IPS-18c (cell line): ENCODE data around the gene GLRX.

Experiments used
- H3K4me3 ChIP-seq: 2 replicates; pipeline ENCODE4 v1.7.0; 2013; ENCODE audit warnings: low read depth, mild to moderate bottlenecking, low read length, moderate library complexity; ENCODE audit not compliant: insufficient read depth
- H3K9me3 ChIP-seq: one replicate; pipeline ENCODE4 v1.6.1; 2013; ENCODE audit warnings: mild to moderate bottlenecking, low read length, moderate library complexity; ENCODE audit not compliant: control insufficient read depth, insufficient read depth

GLRX gene

GRCh38 chr5:95803271-95804148 lies 19.0 kb downstream of the GLRX start:
- no peaks in the 10 kb centered on the region for H3K9me3 ChIP-seq
- no peak overlapping the region for H3K4me3 ChIP-seq

GRCh38 chr5:95801961-95802360 lies 20.6 kb downstream of the GLRX start:
- no peak overlapping the region for H3K4me3 ChIP-seq
- no peaks in the 10 kb centered on the region for H3K9me3 ChIP-seq

GRCh38 chr5:95801532-95801931 lies 21.0 kb downstream of the GLRX start:
- no peaks in the 10 kb centered on the region for H3K9me3 ChIP-seq
- H3K4me3 ChIP-seq, result no peak overlapping the region

- Histone ChIP-seq H3K4me3 (no peak overlapping the region), H3K9me3 (no peaks in the 10 kb centered on the region)
Measured at GRCh38 chr5:95800553-95800952, 22.0 kb downstream of the GLRX start.

- H3K9me3 ChIP-seq, result no peaks in the 10 kb centered on the region
- no peak overlapping the region for H3K4me3 ChIP-seq
Measured at GRCh38 chr5:95799191-95799835, 23.2 kb downstream of the GLRX start.

- H3K9me3 ChIP-seq, result no peaks in the 10 kb centered on the region
- no peak overlapping the region for H3K4me3 ChIP-seq
Measured at GRCh38 chr5:95798545-95798944, 24.0 kb downstream of the GLRX start.

- H3K4me3 ChIP-seq, result no peak overlapping the region
- no peaks in the 10 kb centered on the region for H3K9me3 ChIP-seq
Measured at GRCh38 chr5:95798048-95798447, 24.5 kb downstream of the GLRX start.

- H3K9me3 ChIP-seq, result no peaks in the 10 kb centered on the region
- no peak overlapping the region for H3K4me3 ChIP-seq
Measured at GRCh38 chr5:95797301-95797700, 25.2 kb downstream of the GLRX start.

GRCh38 chr5:95794070-95794516 lies 28.4 kb downstream of the GLRX start:
- H3K9me3 ChIP-seq, result no peaks in the 10 kb centered on the region
- no peak overlapping the region for H3K4me3 ChIP-seq

- Histone ChIP-seq H3K4me3 (no peak overlapping the region), H3K9me3 (no peaks in the 10 kb centered on the region)
Measured at GRCh38 chr5:95791751-95792150, 30.8 kb downstream of the GLRX start.

GRCh38 chr5:95788493-95788892 lies 34.0 kb downstream of the GLRX start:
- no peaks in the 10 kb centered on the region for H3K9me3 ChIP-seq
- no peak overlapping the region for H3K4me3 ChIP-seq

GRCh38 chr5:95786821-95787418 lies 35.6 kb downstream of the GLRX start:
- Histone ChIP-seq H3K4me3 (no peak overlapping the region), H3K9me3 (no peaks in the 10 kb centered on the region)

GRCh38 chr5:95784514-95785302 lies 37.8 kb downstream of the GLRX start:
- no peaks in the 10 kb centered on the region for H3K9me3 ChIP-seq
- H3K4me3 ChIP-seq, result no peak overlapping the region

GRCh38 chr5:95783661-95784060 lies 38.9 kb downstream of the GLRX start:
- H3K4me3 ChIP-seq, result no peak overlapping the region

GRCh38 chr5:95782181-95782580 lies 40.3 kb downstream of the GLRX start:
- Histone ChIP-seq H3K4me3 (no peak overlapping the region), H3K9me3 (no peaks in the 10 kb centered on the region)

More at GRCh38 chr5:95783661-95784060, 38.9 kb downstream of the GLRX start:
- no peaks in the 10 kb centered on the region for H3K9me3 ChIP-seq

- Histone ChIP-seq H3K4me3 (no peak overlapping the region), H3K9me3 (no peaks in the 10 kb centered on the region)
Measured at GRCh38 chr5:95781101-95781583, 41.4 kb downstream of the GLRX start.

GRCh38 chr5:95780597-95780996 lies 41.9 kb downstream of the GLRX start:
- H3K9me3 ChIP-seq, result no peaks in the 10 kb centered on the region
- H3K4me3 ChIP-seq, result no peak overlapping the region
